HepG2 (cell line): ENCODE measurements around the gene CA6. TPM values are rescaled to one million over a fixed set of nuclear protein-coding genes. Genes with fewer than 3 reads are reported as not detected.
A peak's percentile ranks its signal among the peaks of the same experiment; 100 is the strongest.

Experiments used
- ATAC-seq: fragments of 200-7000 bp; cut with Tn5 transposase; 3 replicates; pipeline ENCODE4 v1.9.1; 2020; ENCODE audit warnings: mild to moderate bottlenecking, moderate library complexity
- BruUV-seq: library from RNA; stranded (reverse); fragments of 400-500 nt; replicated peaks from 2 replicates; lab custom pipeline; 2021; lab: Mats Ljungman, UMichigan
- CTCF ChIA-PET: fragments of 300-600 bp; formaldehyde crosslinking; extraction: SDS; loops from one replicate; lab custom pipeline; 2021; ENCODE audit warnings: low total read pairs, inconsistent platforms, low intra/inter-chr PET ratio; lab: Yijun Ruan, JAX
- POLR2A ChIA-PET: fragments of 350-600 bp; sonication (Branson Sonifier 250); formaldehyde crosslinking; loops from one replicate; lab custom pipeline; 2020; ENCODE audit warnings: antibody characterized with exemption, inconsistent platforms; lab: Yijun Ruan, JAX
- DNase-seq: peaks from one replicate; pipeline ENCODE4 v3.0.0-alpha.2; 2015; ENCODE audit warnings: low spot score
- FAIRE-seq: peaks from 3 replicates; lab custom pipeline; 2011; peaks lifted over from hg19 to GRCh38; lab: Jason Lieb, UNC
- H2AFZ ChIP-seq: one replicate; pipeline ENCODE4 v1.6.1; 2011; ENCODE audit warnings: low read length, inconsistent platforms
- H3K27ac ChIP-seq: fragments of 300-600 bp; 3 replicates; pipeline ENCODE4 v1.8.0; 2011; ENCODE audit warnings: mixed run types, mild to moderate bottlenecking, mixed read lengths, low read length, inconsistent platforms; ENCODE audit not compliant: insufficient read depth; ENCODE audit errors: extremely low read length
- H3K27me3 ChIP-seq, 2 experiments: fragments of 200-600 bp in 1 of 2; 2 replicates in 1 of 2; 3 replicates in 1 of 2; pipeline versions ENCODE4 v1.6.0 to v1.8.0; 2011; ENCODE audit warnings: low read length in 2 of 2, mild to moderate bottlenecking in 2 of 2, moderate library complexity in 2 of 2, inconsistent platforms in 1 of 2; ENCODE audit not compliant: insufficient read depth in 2 of 2, control insufficient read depth in 1 of 2
- H3K36me3 ChIP-seq, 2 experiments: fragments of 200-600 bp in 1 of 2; replicated peaks in 1 of 2; 2 replicates in 1 of 2; 3 replicates in 1 of 2; pipeline versions ENCODE4 v1.5.1 to v1.8.0; 2011; ENCODE audit warnings: low read length in 2 of 2, inconsistent platforms in 1 of 2; ENCODE audit not compliant: insufficient read depth in 2 of 2, control insufficient read depth in 1 of 2
- H3K4me1 ChIP-seq: 2 replicates; pipeline ENCODE4 v1.5.1; 2012; ENCODE audit warnings: low read length, inconsistent platforms; ENCODE audit not compliant: insufficient read depth
- H3K4me2 ChIP-seq: 2 replicates; pipeline ENCODE4 v1.6.0; 2011; ENCODE audit warnings: low read depth, low read length, inconsistent platforms
- H3K4me3 ChIP-seq, 3 experiments: fragments of 200-600 bp in 1 of 3; sonication (generic), shearing (Covaris generic) in 1 of 3; replicated peaks in 1 of 3; 2 replicates each; pipeline ENCODE4 v1.5.1; 2011 to 2016; ENCODE audit warnings: low read length in 3 of 3, inconsistent platforms in 2 of 3, low read depth in 2 of 3, mild to moderate bottlenecking in 2 of 3, control low read depth in 1 of 3, mixed read lengths in 1 of 3; ENCODE audit not compliant: insufficient read depth in 1 of 3
- H3K79me2 ChIP-seq: one replicate; pipeline ENCODE4 v1.6.1; 2011; ENCODE audit warnings: low read length, inconsistent platforms; ENCODE audit not compliant: insufficient read depth
- H3K9ac ChIP-seq: 2 replicates; pipeline ENCODE4 v1.6.0; 2011; ENCODE audit warnings: mild to moderate bottlenecking, low read depth, low read length, inconsistent platforms; ENCODE audit not compliant: insufficient read depth
- H3K9me3 ChIP-seq: 2 replicates; pipeline ENCODE4 v1.5.1; 2012; ENCODE audit warnings: mild to moderate bottlenecking, low read length
- H4K20me1 ChIP-seq: 2 replicates; pipeline ENCODE4 v1.6.0; 2011; ENCODE audit warnings: inconsistent platforms, mild to moderate bottlenecking, low read length, moderate library complexity; ENCODE audit not compliant: insufficient read depth
- ASH2L ChIP-seq: fragments of 300-600, 200-600 bp; sonication (generic); IDR thresholded peaks from 2 replicates; pipeline ENCODE4 v1.7.0; 2017; ENCODE audit warnings: low read depth, mild to moderate bottlenecking, moderate library complexity, mixed read lengths, low read length; ENCODE audit not compliant: insufficient read length
- KDM2A ChIP-seq: sonication (generic); formaldehyde crosslinking; IDR thresholded peaks from 2 replicates; pipeline ENCODE4 v1.4.0; 2020; ENCODE audit warnings: low read depth, missing genetic modification reagents, borderline replicate concordance
- REST ChIP-seq, 2 experiments: IDR thresholded peaks; 2 replicates each; pipeline ENCODE4 v1.6.1; 2011 to 2012; ENCODE audit warnings: low read length in 2 of 2, borderline replicate concordance in 1 of 2, low read depth in 1 of 2, mild to moderate bottlenecking in 1 of 2, moderate library complexity in 1 of 2
- ZNF441 ChIP-seq: sonication (generic); formaldehyde crosslinking; IDR thresholded peaks from 2 replicates; pipeline ENCODE4 v1.7.0; 2021; ENCODE audit warnings: missing genetic modification reagents, borderline replicate concordance
- WGBS: methylation state at CpG from one replicate; pipeline ENCODE4 v1.1.6; 2017; ENCODE audit warnings: low lambda C conversion rate; 5-methylcytosine and 5-hydroxymethylcytosine counted together
- in situ Hi-C: cut with HindIII; loops from 2 replicates; pipeline ENCODE4 v1.10.0; 2017; ENCODE audit warnings: low pct_unique_long_range_greater_than_20kb; ENCODE audit not compliant: extremely low pct_ligation_motif_present
- intact Hi-C: fragments of 100-400 bp; cut with micrococcal nuclease; formaldehyde crosslinking; loops from one replicate; pipeline ENCODE4 v1.10.0; 2022; ENCODE audit not compliant: unreplicated experiment
- polyA plus RNA-seq, 8 experiments: library from polyadenylated mRNA; depleted of rRNA in 3 of 8; stranded (reverse) in 7 of 8; unstranded in 1 of 8; fragments of >200 nt; fragmentation: Illumina TruSeq in 4 of 8; extraction: Trizol in 4 of 8; gene quantifications; 2 replicates each; pipeline versions ENCODE4 v1.2.1 to v1.2.3, GENCODE V29; 2011 to 2016; ENCODE audit warnings: low read depth in 4 of 8, missing spikeins in 1 of 8, mixed read lengths in 1 of 8; ENCODE audit not compliant: insufficient read depth in 1 of 8
- total RNA-seq, 5 experiments: library from RNA; depleted of rRNA; stranded (reverse); fragments of >200 nt; fragmentation: Illumina TruSeq; extraction: Trizol; gene quantifications; 2 replicates each; pipeline ENCODE4 v1.2.3, GENCODE V29; 2016; ENCODE audit warnings: low read depth in 1 of 5
- TF ChIP-seq, protein P1 (sequence below): sonication (generic); formaldehyde crosslinking; IDR thresholded peaks from 2 replicates; pipeline ENCODE4 v1.5.0; 2020; ENCODE audit warnings: mild to moderate bottlenecking, missing genetic modification reagents, moderate library complexity
- TF ChIP-seq, protein P2 (sequence below): sonication (generic); formaldehyde crosslinking; IDR thresholded peaks from 2 replicates; pipeline ENCODE4 v1.5.1; 2020; ENCODE audit warnings: mild to moderate bottlenecking, missing genetic modification reagents, moderate library complexity

The CA6 gene
- total and polyA plus RNA-seq, 2 of the 13 experiments (the other 11 are each of a cell fraction or from before 2014, with no cell fraction given), result not detected

GRCh38 chr1:8987881-8988617, 42.4 kb downstream of the CA6 start (continued):
- TF ChIP-seq REST (IDR thresholded peaks at IDR 0.05; ENCODE audit: borderline replicate concordance in 1 of 2, low read depth in 1 of 2, low read length in 2 of 2) (no peak), ZNF441 (CRISPR knock-in tag) (0 out of 2 replicates have a peak, but pooled peaks have one; percentile 47), KDM2A (CRISPR knock-in tag) (peak; percentile 11; the same call in 1 of the 2 replicates)
- TF ChIP-seq, protein P1, sequence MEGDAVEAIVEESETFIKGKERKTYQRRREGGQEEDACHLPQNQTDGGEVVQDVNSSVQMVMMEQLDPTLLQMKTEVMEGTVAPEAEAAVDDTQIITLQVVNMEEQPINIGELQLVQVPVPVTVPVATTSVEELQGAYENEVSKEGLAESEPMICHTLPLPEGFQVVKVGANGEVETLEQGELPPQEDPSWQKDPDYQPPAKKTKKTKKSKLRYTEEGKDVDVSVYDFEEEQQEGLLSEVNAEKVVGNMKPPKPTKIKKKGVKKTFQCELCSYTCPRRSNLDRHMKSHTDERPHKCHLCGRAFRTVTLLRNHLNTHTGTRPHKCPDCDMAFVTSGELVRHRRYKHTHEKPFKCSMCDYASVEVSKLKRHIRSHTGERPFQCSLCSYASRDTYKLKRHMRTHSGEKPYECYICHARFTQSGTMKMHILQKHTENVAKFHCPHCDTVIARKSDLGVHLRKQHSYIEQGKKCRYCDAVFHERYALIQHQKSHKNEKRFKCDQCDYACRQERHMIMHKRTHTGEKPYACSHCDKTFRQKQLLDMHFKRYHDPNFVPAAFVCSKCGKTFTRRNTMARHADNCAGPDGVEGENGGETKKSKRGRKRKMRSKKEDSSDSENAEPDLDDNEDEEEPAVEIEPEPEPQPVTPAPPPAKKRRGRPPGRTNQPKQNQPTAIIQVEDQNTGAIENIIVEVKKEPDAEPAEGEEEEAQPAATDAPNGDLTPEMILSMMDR (CRISPR knock-in tag), result peak; percentile 83

DNA sequence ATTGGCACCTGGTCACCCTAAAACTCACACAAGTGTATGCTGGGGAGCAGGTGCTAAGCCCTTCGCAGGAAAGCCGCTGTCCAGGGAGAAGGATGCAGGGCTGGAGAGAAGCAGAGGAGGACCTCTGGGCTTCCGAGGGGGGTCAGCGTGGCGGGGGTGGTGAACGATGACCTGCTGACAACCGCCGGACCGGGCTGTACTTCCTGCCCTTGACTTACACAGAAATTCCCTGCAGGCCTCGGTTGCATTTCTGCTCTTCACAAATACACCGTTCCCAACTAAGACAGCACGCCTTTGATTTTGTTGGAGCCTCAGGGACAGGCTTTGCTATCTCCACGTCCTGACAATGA, 42.9 kb downstream of the CA6 start:
- Histone ChIP-seq H2AFZ (peak overlapping the region; percentile 71), H3K79me2 (no peaks in the 10 kb centered on the region), H3K9ac (peak overlapping the region; percentile 34; the same call in 1 of the 2 replicates), H3K4me2 (peak overlapping the region; percentile 61), H3K4me1 (peaks cover 59% of the 10 kb centered on the region), H3K27ac (no peak overlapping the region), H3K36me3 (no peaks in the 10 kb centered on the region), H3K9me3 (no peaks in the 10 kb centered on the region), H3K27me3 (peaks cover 0 to 6% of the 10 kb centered on the region in 2 experiments; a peak in 1 of 5 replicates), H4K20me1 (no peaks in the 10 kb centered on the region), H3K4me3 (peak overlapping the region in 1 of 3 experiments; percentile 51; a peak in 1 of 6 replicates)
- CTCF ChIA-PET, result interaction anchor here (1.3 to 1.5 kb wide), 2 partner anchors 26 to 70 kb away, joined by 6 to 13 read pairs; no protein-coding TSS in a partner anchor
- POLR2A ChIA-PET, result no interaction called here
- in situ Hi-C loops, result loop anchor here (5.0 kb wide), 1 partner anchor 66 kb away; no protein-coding TSS in a partner anchor
- DNase-seq (no peak), FAIRE-seq (no peak), ATAC-seq (peak; percentile 10; the same call in 2 of the 3 replicates)
- TF ChIP-seq ASH2L, result no peak
- TF ChIP-seq, protein P2, sequence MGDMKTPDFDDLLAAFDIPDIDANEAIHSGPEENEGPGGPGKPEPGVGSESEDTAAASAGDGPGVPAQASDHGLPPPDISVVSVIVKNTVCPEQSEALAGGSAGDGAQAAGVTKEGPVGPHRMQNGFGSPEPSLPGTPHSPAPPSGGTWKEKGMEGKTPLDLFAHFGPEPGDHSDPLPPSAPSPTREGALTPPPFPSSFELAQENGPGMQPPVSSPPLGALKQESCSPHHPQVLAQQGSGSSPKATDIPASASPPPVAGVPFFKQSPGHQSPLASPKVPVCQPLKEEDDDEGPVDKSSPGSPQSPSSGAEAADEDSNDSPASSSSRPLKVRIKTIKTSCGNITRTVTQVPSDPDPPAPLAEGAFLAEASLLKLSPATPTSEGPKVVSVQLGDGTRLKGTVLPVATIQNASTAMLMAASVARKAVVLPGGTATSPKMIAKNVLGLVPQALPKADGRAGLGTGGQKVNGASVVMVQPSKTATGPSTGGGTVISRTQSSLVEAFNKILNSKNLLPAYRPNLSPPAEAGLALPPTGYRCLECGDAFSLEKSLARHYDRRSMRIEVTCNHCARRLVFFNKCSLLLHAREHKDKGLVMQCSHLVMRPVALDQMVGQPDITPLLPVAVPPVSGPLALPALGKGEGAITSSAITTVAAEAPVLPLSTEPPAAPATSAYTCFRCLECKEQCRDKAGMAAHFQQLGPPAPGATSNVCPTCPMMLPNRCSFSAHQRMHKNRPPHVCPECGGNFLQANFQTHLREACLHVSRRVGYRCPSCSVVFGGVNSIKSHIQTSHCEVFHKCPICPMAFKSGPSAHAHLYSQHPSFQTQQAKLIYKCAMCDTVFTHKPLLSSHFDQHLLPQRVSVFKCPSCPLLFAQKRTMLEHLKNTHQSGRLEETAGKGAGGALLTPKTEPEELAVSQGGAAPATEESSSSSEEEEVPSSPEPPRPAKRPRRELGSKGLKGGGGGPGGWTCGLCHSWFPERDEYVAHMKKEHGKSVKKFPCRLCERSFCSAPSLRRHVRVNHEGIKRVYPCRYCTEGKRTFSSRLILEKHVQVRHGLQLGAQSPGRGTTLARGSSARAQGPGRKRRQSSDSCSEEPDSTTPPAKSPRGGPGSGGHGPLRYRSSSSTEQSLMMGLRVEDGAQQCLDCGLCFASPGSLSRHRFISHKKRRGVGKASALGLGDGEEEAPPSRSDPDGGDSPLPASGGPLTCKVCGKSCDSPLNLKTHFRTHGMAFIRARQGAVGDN (CRISPR knock-in tag), result peak; percentile 52
- intact Hi-C loops, result loop anchor here (1.0 to 2.0 kb wide), 3 partner anchors 25 to 130 kb away; no protein-coding TSS in a partner anchor
- WGBS, result 38% methylated on average over 8 of the region's 13 CpGs
- BruUV-seq, result no TSS peak
